ENCODE measurements around the gene PLCB1. TPM values are rescaled to one million over a fixed set of nuclear protein-coding genes. Genes with fewer than 3 reads are reported as not detected.

PLCB1 gene
- total and polyA plus RNA-seq, 2 of the 4 experiments (the other 2 are of a cell fraction) = 5.6 to 16.1 TPM

DNA sequence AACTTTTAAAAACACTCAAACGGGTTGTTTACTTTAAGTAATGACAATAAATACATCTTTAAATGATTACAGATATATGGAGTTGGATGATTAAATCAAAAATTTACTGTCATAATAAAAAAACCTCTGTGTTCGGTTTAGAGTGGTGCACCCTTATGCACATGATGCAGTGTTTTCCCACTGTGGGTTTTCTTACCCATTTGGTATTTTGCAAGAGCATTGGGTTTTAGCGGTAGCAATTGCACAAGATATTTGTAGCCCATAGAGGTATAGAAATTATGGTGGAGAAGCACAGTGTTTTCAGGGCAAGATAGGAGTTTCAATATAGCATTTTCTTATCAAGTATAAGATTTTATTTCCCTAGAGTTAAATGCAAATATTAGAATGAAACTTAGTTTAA, 526.0 kb downstream of the PLCB1 start:
- dilution Hi-C loops (cut with HindIII; ENCODE audit: low sequenced_read_pairs, unreplicated experiment) = no loop called here
- POLR2A ChIA-PET (ENCODE audit: unreplicated experiment) = no interaction called here

More for the DNA sequence above, 526.0 kb downstream of the PLCB1 start:
- Histone ChIP-seq H3K79me1 (ENCODE audit: low read depth in 1 of 2, low read length in 2 of 2) (no peaks in the 10 kb centered on the region), H3K56ac (ENCODE audit: extremely low read depth, insufficient read depth, low read length) (no peak overlapping the region), H2BK5ac (ENCODE audit: low read depth, low read length, poor library complexity, severe bottlenecking) (no peak overlapping the region), H3K9me3 (ENCODE audit: control insufficient read depth, insufficient read depth, low read length) (no peaks in the 10 kb centered on the region), H3K4ac (ENCODE audit: low read depth, low read length) (no peak overlapping the region), H3K36me3 (ENCODE audit: control insufficient read depth, insufficient read depth, low read length) (no peaks in the 10 kb centered on the region), H2BK15ac (ENCODE audit: low read depth, low read length) (no peak overlapping the region), H3K27ac (ENCODE audit: insufficient read depth, low read length) (no peak overlapping the region), H2AK5ac (ENCODE audit: low read depth, low read length) (no peak overlapping the region), H3K9ac (ENCODE audit: low read depth, low read length) (no peak overlapping the region), H3K4me2 (ENCODE audit: low read depth, low read length) (no peak overlapping the region), H3K18ac (ENCODE audit: low read depth, low read length) (no peak overlapping the region), H3K23ac (ENCODE audit: low read depth, low read length) (no peak overlapping the region), H3K14ac (replicated peaks; ENCODE audit: low read depth, low read length) (no peak overlapping the region), H3K4me3 (ENCODE audit: insufficient read depth, low read depth, low read length) (no peak overlapping the region), H2BK120ac (ENCODE audit: low read depth, low read length) (no peak overlapping the region), H2AFZ (replicated peaks; ENCODE audit: low read length, poor library complexity) (no peak overlapping the region), H2AK9ac (replicated peaks; ENCODE audit: low read depth, low read length, poor library complexity) (no peak overlapping the region), H4K20me1 (ENCODE audit: insufficient read depth, low read length) (no peaks in the 10 kb centered on the region), H4K8ac (ENCODE audit: low read depth in 2 of 2, low read length in 2 of 2) (no peak overlapping the region), H4K91ac (ENCODE audit: insufficient read depth, low read depth, low read length) (no peak overlapping the region), H3K27me3 (ENCODE audit: control insufficient read depth, insufficient read depth, low read length) (no peaks in the 10 kb centered on the region), H3K9me1 (ENCODE audit: insufficient read depth, low read length) (no peaks in the 10 kb centered on the region), H2BK20ac (ENCODE audit: low read depth, low read length) (no peak overlapping the region), H4K5ac (ENCODE audit: low read depth, low read length) (no peak overlapping the region), H3K4me1 (ENCODE audit: control insufficient read depth, insufficient read depth, low read length) (no peaks in the 10 kb centered on the region)
- DNase-seq (no peak), ATAC-seq (ENCODE audit: low read depth) (no peak)
- no TSS peak for BruUV-seq (replicated peaks)
- CTCF ChIA-PET = no interaction called here
- TF ChIP-seq RCOR1 (IDR thresholded peaks at IDR 0.05; ENCODE audit: insufficient replicate concordance, low read length) (no peak), CHD1 (IDR thresholded peaks at IDR 0.05; ENCODE audit: low read depth, low read length) (no peak), RAD21 (IDR thresholded peaks at IDR 0.05; ENCODE audit: low read length) (no peak), FOS (IDR thresholded peaks at IDR 0.05; ENCODE audit: low read depth, low read length) (no peak), RFX5 (IDR thresholded peaks at IDR 0.05; ENCODE audit: low read depth, low read length) (no peak), NFE2L2 (IDR thresholded peaks at IDR 0.05; ENCODE audit: low read depth, low read length) (no peak), CEBPB (IDR thresholded peaks at IDR 0.05; ENCODE audit: low read depth, low read length) (no peak), POLR2A (IDR thresholded peaks at IDR 0.05; ENCODE audit: low read depth, low read length) (no peak), SMC3 (IDR thresholded peaks at IDR 0.05; ENCODE audit: low read depth, low read length) (no peak), MXI1 (IDR thresholded peaks at IDR 0.05; ENCODE audit: borderline replicate concordance, low read depth, low read length) (no peak), MAZ (IDR thresholded peaks at IDR 0.05; ENCODE audit: borderline replicate concordance, low read depth, low read length) (no peak), BHLHE40 (IDR thresholded peaks at IDR 0.05; ENCODE audit: low read depth, low read length) (no peak), MAFK (IDR thresholded peaks at IDR 0.05; ENCODE audit: low read depth, low read length) (no peak)
- TF ChIP-seq, protein P1, sequence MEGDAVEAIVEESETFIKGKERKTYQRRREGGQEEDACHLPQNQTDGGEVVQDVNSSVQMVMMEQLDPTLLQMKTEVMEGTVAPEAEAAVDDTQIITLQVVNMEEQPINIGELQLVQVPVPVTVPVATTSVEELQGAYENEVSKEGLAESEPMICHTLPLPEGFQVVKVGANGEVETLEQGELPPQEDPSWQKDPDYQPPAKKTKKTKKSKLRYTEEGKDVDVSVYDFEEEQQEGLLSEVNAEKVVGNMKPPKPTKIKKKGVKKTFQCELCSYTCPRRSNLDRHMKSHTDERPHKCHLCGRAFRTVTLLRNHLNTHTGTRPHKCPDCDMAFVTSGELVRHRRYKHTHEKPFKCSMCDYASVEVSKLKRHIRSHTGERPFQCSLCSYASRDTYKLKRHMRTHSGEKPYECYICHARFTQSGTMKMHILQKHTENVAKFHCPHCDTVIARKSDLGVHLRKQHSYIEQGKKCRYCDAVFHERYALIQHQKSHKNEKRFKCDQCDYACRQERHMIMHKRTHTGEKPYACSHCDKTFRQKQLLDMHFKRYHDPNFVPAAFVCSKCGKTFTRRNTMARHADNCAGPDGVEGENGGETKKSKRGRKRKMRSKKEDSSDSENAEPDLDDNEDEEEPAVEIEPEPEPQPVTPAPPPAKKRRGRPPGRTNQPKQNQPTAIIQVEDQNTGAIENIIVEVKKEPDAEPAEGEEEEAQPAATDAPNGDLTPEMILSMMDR (conservative IDR thresholded peaks at IDR 0.05; ENCODE audit: low read depth, low read length) = no peak
- TF ChIP-seq, protein P2, sequence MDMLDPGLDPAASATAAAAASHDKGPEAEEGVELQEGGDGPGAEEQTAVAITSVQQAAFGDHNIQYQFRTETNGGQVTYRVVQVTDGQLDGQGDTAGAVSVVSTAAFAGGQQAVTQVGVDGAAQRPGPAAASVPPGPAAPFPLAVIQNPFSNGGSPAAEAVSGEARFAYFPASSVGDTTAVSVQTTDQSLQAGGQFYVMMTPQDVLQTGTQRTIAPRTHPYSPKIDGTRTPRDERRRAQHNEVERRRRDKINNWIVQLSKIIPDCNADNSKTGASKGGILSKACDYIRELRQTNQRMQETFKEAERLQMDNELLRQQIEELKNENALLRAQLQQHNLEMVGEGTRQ (IDR thresholded peaks at IDR 0.05; ENCODE audit: low read depth, low read length) = no peak
- TF ChIP-seq, protein P3, sequence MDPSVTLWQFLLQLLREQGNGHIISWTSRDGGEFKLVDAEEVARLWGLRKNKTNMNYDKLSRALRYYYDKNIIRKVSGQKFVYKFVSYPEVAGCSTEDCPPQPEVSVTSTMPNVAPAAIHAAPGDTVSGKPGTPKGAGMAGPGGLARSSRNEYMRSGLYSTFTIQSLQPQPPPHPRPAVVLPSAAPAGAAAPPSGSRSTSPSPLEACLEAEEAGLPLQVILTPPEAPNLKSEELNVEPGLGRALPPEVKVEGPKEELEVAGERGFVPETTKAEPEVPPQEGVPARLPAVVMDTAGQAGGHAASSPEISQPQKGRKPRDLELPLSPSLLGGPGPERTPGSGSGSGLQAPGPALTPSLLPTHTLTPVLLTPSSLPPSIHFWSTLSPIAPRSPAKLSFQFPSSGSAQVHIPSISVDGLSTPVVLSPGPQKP (IDR thresholded peaks at IDR 0.05; ENCODE audit: borderline replicate concordance, low read depth, low read length) = no peak
- WGBS, 2 experiments (ENCODE audit: extremely low coverage in 2 of 2, insufficient read length in 1 of 2) = no CpG with 5 or more reads among the region's 3 CpGs
- in situ Hi-C loops (cut with MboI; ENCODE audit: low sequenced_read_pairs) = no loop called here
- intact Hi-C loops (cut with micrococcal nuclease) = no loop called here
